Activated T-cell treated with anti-CD3 and anti-CD28 coated beads, Interleukin-2, amount 50 U/mL, for 24 hours (primary cell): ENCODE measurements around the gene CDH4.

Source experiments
- DNase-seq: peaks from one replicate; pipeline ENCODE4 v3.0.0-alpha.2; 2020
- H3K27ac Mint-ChIP-seq: 2 replicates; pipeline ENCODE4 v1.8.0; 2020; ENCODE audit warnings: mild to moderate bottlenecking, mixed read lengths
- H3K27me3 Mint-ChIP-seq: 2 replicates; pipeline ENCODE4 v1.8.0; 2020; ENCODE audit warnings: mixed read lengths
- H3K36me3 Mint-ChIP-seq: 2 replicates; pipeline ENCODE4 v1.8.0; 2020; ENCODE audit warnings: low read depth, mixed read lengths
- H3K4me1 Mint-ChIP-seq: 2 replicates; pipeline ENCODE4 v1.8.0; 2020; ENCODE audit warnings: low read depth, mixed read lengths
- H3K4me3 Mint-ChIP-seq: 2 replicates; pipeline ENCODE4 v1.8.0; 2020; ENCODE audit warnings: mild to moderate bottlenecking, moderate library complexity, mixed read lengths
- H3K9me3 Mint-ChIP-seq: 2 replicates; pipeline ENCODE4 v1.8.0; 2020; ENCODE audit warnings: mixed read lengths

CDH4 gene

GRCh38 chr20:61482056-61482887 is 230.2 kb downstream of the CDH4 start:
- Mint-ChIP-seq H3K36me3 (no peaks in the 10 kb centered on the region), H3K9me3 (peaks cover 5% of the 10 kb centered on the region), H3K4me1 (no peaks in the 10 kb centered on the region), H3K4me3 (no peak overlapping the region), H3K27ac (no peak overlapping the region), H3K27me3 (peaks cover 3% of the 10 kb centered on the region)
- no peak for DNase-seq

- Mint-ChIP-seq H3K9me3 (peaks cover 5% of the 10 kb centered on the region), H3K4me1 (no peaks in the 10 kb centered on the region), H3K36me3 (no peaks in the 10 kb centered on the region), H3K27ac (no peak overlapping the region), H3K27me3 (peaks cover 3% of the 10 kb centered on the region), H3K4me3 (no peak overlapping the region)
- DNase-seq: no peak
These were observed 230.8 kb downstream of the CDH4 start for GRCh38 chr20:61482901-61483300.

DNA sequence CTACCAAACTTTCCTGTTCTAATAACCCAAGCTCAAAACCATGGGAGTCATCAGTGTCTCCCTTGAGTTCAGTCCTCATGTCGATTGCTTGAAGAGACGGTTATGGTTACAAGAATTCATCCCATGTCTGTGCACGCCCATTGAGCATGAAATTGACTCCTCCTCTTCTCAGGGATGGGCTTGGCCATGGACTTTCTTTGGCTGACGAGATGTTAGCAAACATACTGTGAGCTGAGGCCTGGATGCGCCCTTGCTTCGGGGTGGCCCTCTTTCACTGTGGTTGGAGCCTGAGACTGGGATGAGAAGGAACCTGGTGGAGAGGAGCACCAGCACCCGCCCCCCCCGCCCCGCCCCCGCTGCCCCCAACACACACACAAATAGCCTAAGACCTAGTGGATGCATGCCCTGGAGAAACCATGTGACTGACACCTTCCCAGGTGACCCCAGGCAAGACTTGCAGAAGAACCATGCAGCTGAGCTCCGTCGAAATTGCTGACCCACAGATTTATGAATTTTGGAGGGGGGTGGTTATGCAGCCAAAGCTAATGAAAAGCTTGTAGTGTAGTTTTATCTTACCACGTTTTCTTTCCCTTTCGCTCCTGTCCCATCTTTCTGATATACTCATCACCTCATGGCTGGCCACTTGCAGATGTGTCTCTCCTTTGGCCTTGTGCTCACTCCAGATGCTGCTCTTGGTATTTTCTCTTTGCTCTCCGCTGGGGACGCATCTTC is 231.4 kb downstream of the CDH4 start:
- no peak for DNase-seq
- Mint-ChIP-seq H3K27me3 (peaks cover under 1% of the 10 kb centered on the region), H3K27ac (no peak overlapping the region), H3K9me3 (peaks cover 5% of the 10 kb centered on the region), H3K4me1 (no peaks in the 10 kb centered on the region), H3K36me3 (no peaks in the 10 kb centered on the region), H3K4me3 (no peak overlapping the region)

GRCh38 chr20:61486198-61486597 is 234.1 kb downstream of the CDH4 start:
- H3K27ac Mint-ChIP-seq: no peak overlapping the region
- H3K4me1 Mint-ChIP-seq: no peaks in the 10 kb centered on the region
- H3K9me3 Mint-ChIP-seq: no peaks in the 10 kb centered on the region
- no peak for DNase-seq
- no peak overlapping the region for H3K4me3 Mint-ChIP-seq
- no peaks in the 10 kb centered on the region for H3K27me3 Mint-ChIP-seq
- H3K36me3 Mint-ChIP-seq: no peaks in the 10 kb centered on the region

GRCh38 chr20:61487346-61487996 is 235.4 kb downstream of the CDH4 start:
- Mint-ChIP-seq H3K27me3 (no peaks in the 10 kb centered on the region), H3K4me3 (no peak overlapping the region), H3K4me1 (no peaks in the 10 kb centered on the region), H3K36me3 (no peaks in the 10 kb centered on the region), H3K9me3 (no peaks in the 10 kb centered on the region), H3K27ac (no peak overlapping the region)
- DNase-seq: no peak

DNA sequence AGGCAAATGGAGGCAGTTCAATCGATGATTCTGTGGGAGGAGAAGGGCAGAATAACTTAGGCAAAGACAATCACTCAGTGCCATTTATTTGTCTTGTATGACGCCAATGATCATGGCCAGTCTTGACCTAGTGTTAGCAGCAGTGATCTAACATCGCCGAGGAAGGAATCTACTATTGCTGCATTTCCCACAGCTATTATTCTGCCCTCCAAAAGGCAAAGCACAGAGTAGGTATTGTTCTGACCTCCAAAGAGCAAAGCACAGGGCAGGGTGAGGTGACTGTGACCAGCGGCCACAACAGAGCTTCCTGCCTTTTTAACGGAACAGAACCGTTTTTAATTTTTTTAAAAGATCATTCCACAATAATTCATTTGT is 235.9 kb downstream of the CDH4 start:
- Mint-ChIP-seq H3K27me3 (no peaks in the 10 kb centered on the region), H3K4me1 (no peaks in the 10 kb centered on the region), H3K27ac (no peak overlapping the region), H3K9me3 (no peaks in the 10 kb centered on the region), H3K4me3 (no peak overlapping the region), H3K36me3 (no peaks in the 10 kb centered on the region)
- DNase-seq: no peak

GRCh38 chr20:61490721-61491120 is 238.7 kb downstream of the CDH4 start:
- H3K9me3 Mint-ChIP-seq: no peaks in the 10 kb centered on the region
- no peak for DNase-seq
- H3K36me3 Mint-ChIP-seq: no peaks in the 10 kb centered on the region
- no peak overlapping the region for H3K27ac Mint-ChIP-seq
- no peak overlapping the region for H3K4me3 Mint-ChIP-seq
- H3K27me3 Mint-ChIP-seq: peaks cover 7% of the 10 kb centered on the region
- H3K4me1 Mint-ChIP-seq: no peaks in the 10 kb centered on the region

GRCh38 chr20:61492065-61492464 is 240.0 kb downstream of the CDH4 start:
- H3K4me1 Mint-ChIP-seq: no peaks in the 10 kb centered on the region
- no peak overlapping the region for H3K27ac Mint-ChIP-seq
- H3K9me3 Mint-ChIP-seq: no peaks in the 10 kb centered on the region
- no peak overlapping the region for H3K4me3 Mint-ChIP-seq
- peaks cover 7% of the 10 kb centered on the region for H3K27me3 Mint-ChIP-seq
- H3K36me3 Mint-ChIP-seq: no peaks in the 10 kb centered on the region
- DNase-seq: no peak

DNA sequence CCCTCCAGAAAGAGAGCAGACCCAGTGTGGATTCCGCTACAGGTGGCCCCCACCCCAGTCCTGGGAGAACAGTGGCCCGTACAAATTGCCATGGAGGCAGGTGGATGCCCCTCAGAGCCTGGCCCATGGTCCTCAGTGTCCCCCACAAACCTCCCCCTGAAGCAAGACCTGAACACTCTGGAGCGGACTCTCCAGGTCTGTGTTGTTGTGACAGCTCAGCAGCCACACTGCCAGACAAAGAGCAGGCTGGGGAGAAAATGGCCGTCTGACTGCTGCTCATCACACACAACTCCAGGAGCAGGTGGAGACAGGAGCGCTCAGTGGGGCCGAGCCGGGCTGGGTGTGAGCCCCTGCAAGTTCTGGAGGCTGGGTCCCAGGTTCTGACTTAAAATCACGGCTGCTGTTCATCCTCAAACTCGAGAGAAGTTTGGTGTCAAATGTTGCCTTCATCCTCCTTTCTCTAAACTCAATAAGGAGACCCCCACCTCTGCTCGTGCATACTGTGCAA is 241.8 kb downstream of the CDH4 start:
- no peaks in the 10 kb centered on the region for H3K4me1 Mint-ChIP-seq
- DNase-seq: no peak
- H3K36me3 Mint-ChIP-seq: no peaks in the 10 kb centered on the region
- H3K4me3 Mint-ChIP-seq: no peak overlapping the region
- no peaks in the 10 kb centered on the region for H3K9me3 Mint-ChIP-seq
- no peak overlapping the region for H3K27ac Mint-ChIP-seq
- peaks cover 7% of the 10 kb centered on the region for H3K27me3 Mint-ChIP-seq

GRCh38 chr20:61494763-61495575 is 242.9 kb downstream of the CDH4 start:
- H3K27me3 Mint-ChIP-seq: peaks cover 7% of the 10 kb centered on the region
- no peaks in the 10 kb centered on the region for H3K9me3 Mint-ChIP-seq
- H3K4me3 Mint-ChIP-seq: no peak overlapping the region
- no peaks in the 10 kb centered on the region for H3K4me1 Mint-ChIP-seq
- no peak overlapping the region for H3K27ac Mint-ChIP-seq
- DNase-seq: no peak
- H3K36me3 Mint-ChIP-seq: no peaks in the 10 kb centered on the region

- Mint-ChIP-seq H3K9me3 (no peaks in the 10 kb centered on the region), H3K4me1 (no peaks in the 10 kb centered on the region), H3K4me3 (no peak overlapping the region), H3K27ac (no peak overlapping the region), H3K36me3 (no peaks in the 10 kb centered on the region), H3K27me3 (peaks cover 7% of the 10 kb centered on the region)
- no peak for DNase-seq
These were observed 245.1 kb downstream of the CDH4 start for GRCh38 chr20:61497029-61497627.

DNA sequence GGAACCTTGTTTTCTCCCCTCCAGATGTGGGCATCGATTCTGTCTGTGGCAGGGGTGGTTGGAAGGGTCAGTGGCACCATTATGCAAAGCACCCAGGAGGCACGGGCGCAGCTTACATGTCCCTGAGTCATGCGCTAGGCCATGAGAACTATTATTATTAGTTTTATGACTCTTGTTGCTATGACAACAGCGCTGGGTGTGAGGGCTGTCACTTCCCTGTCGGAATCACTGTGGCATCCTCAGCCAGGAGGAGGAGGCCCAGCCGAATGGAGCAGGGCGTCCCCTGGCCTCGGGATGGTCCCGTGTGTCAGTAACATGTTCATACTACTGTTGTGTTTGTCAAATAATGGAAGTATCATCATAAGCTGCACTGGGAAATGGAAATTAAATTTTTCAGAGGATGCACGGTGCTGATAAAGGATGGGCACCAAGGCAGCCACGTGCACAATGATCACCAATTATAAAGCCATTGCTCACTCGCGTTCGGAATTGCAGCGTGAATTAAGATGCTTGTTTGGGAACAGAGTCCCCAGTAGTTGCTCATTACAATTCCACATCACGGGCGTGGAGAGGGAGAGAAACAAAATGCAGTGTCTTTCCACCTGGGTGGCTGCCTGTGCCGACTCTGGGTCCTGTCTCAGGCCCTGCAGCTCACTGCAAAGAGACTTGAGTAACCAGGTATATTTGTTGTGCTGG is 247.9 kb downstream of the CDH4 start:
- H3K4me3 Mint-ChIP-seq: no peak overlapping the region

GRCh38 chr20:61500791-61501321 is 248.8 kb downstream of the CDH4 start:
- Mint-ChIP-seq H3K27ac (no peak overlapping the region), H3K36me3 (no peaks in the 10 kb centered on the region), H3K9me3 (no peaks in the 10 kb centered on the region), H3K27me3 (no peaks in the 10 kb centered on the region), H3K4me1 (no peaks in the 10 kb centered on the region), H3K4me3 (no peak overlapping the region)
- no peak for DNase-seq

More for the DNA sequence above, 247.9 kb downstream of the CDH4 start:
- DNase-seq: no peak
- H3K27ac Mint-ChIP-seq: no peak overlapping the region
- no peaks in the 10 kb centered on the region for H3K9me3 Mint-ChIP-seq
- H3K27me3 Mint-ChIP-seq: peaks cover 2% of the 10 kb centered on the region
- no peaks in the 10 kb centered on the region for H3K36me3 Mint-ChIP-seq
- H3K4me1 Mint-ChIP-seq: no peaks in the 10 kb centered on the region
